Neural cell (in vitro differentiated cells): ENCODE results near the gene DPP9. TPM values are rescaled to one million over a fixed set of nuclear protein-coding genes. Genes with fewer than 3 reads are reported as not detected.
"Not testable (repeated sequence)": the region's sequence is repeated elsewhere in the genome, so short reads cannot be mapped to it uniquely, and the experiment has no call there.

Source experiments
- H2AFZ ChIP-seq: fragments of 200-600, 300-800 bp; sonication (generic), shearing (Covaris generic); 2 replicates; pipeline ENCODE4 v1.6.0; 2014; ENCODE audit warnings: low read depth, mild to moderate bottlenecking, antibody characterized with exemption, low read length, moderate library complexity
- H3F3A ChIP-seq: fragments of 200-600 bp; shearing (Covaris generic); 2 replicates; pipeline ENCODE4 v1.6.1; 2016; ENCODE audit warnings: mild to moderate bottlenecking, moderate library complexity, mixed read lengths, antibody characterized with exemption, low read length; ENCODE audit not compliant: insufficient read depth, poor library complexity, severe bottlenecking
- H3K27ac ChIP-seq: fragments of 200-600, 300-800 bp; sonication (generic), shearing (Covaris generic); 2 replicates; pipeline ENCODE4 v1.5.1; 2014; ENCODE audit warnings: mild to moderate bottlenecking, low read length, moderate library complexity
- H3K27me3 ChIP-seq: fragments of 300-800, 200-600 bp; sonication (generic), shearing (Covaris generic); 2 replicates; pipeline ENCODE4 v1.6.0; 2014; ENCODE audit warnings: mild to moderate bottlenecking, low read depth, low read length, moderate library complexity; ENCODE audit not compliant: insufficient read depth
- H3K36me3 ChIP-seq: fragments of 300-800, 200-600 bp; sonication (generic), shearing (Covaris generic); 2 replicates; pipeline ENCODE4 v1.5.1; 2014; ENCODE audit warnings: mild to moderate bottlenecking, antibody characterized with exemption, low read length, moderate library complexity; ENCODE audit not compliant: insufficient read depth
- H3K4me2 ChIP-seq: fragments of 300-800, 200-600 bp; sonication (generic), shearing (Covaris generic); 2 replicates; pipeline ENCODE4 v1.6.0; 2014; ENCODE audit warnings: mild to moderate bottlenecking, low read length
- H3K4me3 ChIP-seq: fragments of 300-800, 200-600 bp; sonication (generic), shearing (Covaris generic); 2 replicates; pipeline ENCODE4 v1.5.1; 2014; ENCODE audit warnings: mild to moderate bottlenecking, low read length, moderate library complexity
- H3K79me2 ChIP-seq: fragments of 200-600 bp; shearing (Covaris generic); replicated peaks from 2 replicates; pipeline ENCODE4 v1.6.0; 2014; ENCODE audit warnings: mild to moderate bottlenecking, low read length, moderate library complexity; ENCODE audit not compliant: insufficient read depth
- H3K9ac ChIP-seq: fragments of 300-800, 200-600 bp; sonication (generic), shearing (Covaris generic); 2 replicates; pipeline ENCODE4 v1.6.1; 2016; ENCODE audit warnings: mild to moderate bottlenecking, low read length, mixed read lengths
- H3K9me2 ChIP-seq: fragments of 200-600 bp; shearing (Covaris generic); 2 replicates; pipeline ENCODE4 v1.6.1; 2016; ENCODE audit warnings: mild to moderate bottlenecking, low read length, mixed read lengths; ENCODE audit not compliant: insufficient read depth
- H3K9me3 ChIP-seq: fragments of 200-600, 300-800 bp; sonication (generic), shearing (Covaris generic); 2 replicates; pipeline ENCODE4 v1.6.1; 2016; ENCODE audit warnings: mild to moderate bottlenecking, mixed run types, low read length, moderate library complexity, mixed read lengths
- H4K20me1 ChIP-seq: fragments of 200-600 bp; shearing (Covaris generic); 2 replicates; pipeline ENCODE4 v1.6.1; 2016; ENCODE audit warnings: mild to moderate bottlenecking, mixed run types; ENCODE audit not compliant: insufficient read depth
- CTCF ChIP-seq: fragments of 450-650 bp; IDR thresholded peaks from 2 replicates; pipeline ENCODE4 v1.5.1; 2014; ENCODE audit warnings: antibody characterized with exemption, mild to moderate bottlenecking, moderate library complexity; ENCODE audit not compliant: poor library complexity, severe bottlenecking
- EP300 ChIP-seq: fragments of 450-650 bp; conservative IDR thresholded peaks from 2 replicates; pipeline ENCODE4 v1.6.1; 2014; ENCODE audit warnings: antibody characterized with exemption, mild to moderate bottlenecking, moderate library complexity; ENCODE audit not compliant: poor library complexity, severe bottlenecking
- EZH2 ChIP-seq: fragments of 200-600, 300-800 bp; shearing (Covaris generic), sonication (generic); IDR thresholded peaks from 2 replicates; pipeline ENCODE4 v1.6.1; 2014; ENCODE audit warnings: antibody characterized with exemption, low read length, borderline replicate concordance, mild to moderate bottlenecking; ENCODE audit not compliant: insufficient read depth, poor library complexity, severe bottlenecking
- MXI1 ChIP-seq: fragments of 450-650 bp; conservative IDR thresholded peaks from 2 replicates; pipeline ENCODE4 v1.6.1; 2014; ENCODE audit warnings: antibody characterized with exemption, mild to moderate bottlenecking; ENCODE audit not compliant: poor library complexity, severe bottlenecking
- POLR2AphosphoS5 ChIP-seq: IDR thresholded peaks from 2 replicates; pipeline ENCODE4 v1.6.1; 2012
- RAD21 ChIP-seq: fragments of 450-650 bp; conservative IDR thresholded peaks from 2 replicates; pipeline ENCODE4 v1.6.1; 2014; ENCODE audit warnings: antibody characterized with exemption, mild to moderate bottlenecking, moderate library complexity
- REST ChIP-seq: IDR thresholded peaks from 2 replicates; pipeline ENCODE4 v1.6.1; 2012; ENCODE audit warnings: borderline replicate concordance
- SMC3 ChIP-seq: fragments of 450-650 bp; conservative IDR thresholded peaks from 2 replicates; pipeline ENCODE4 v1.6.1; 2014; ENCODE audit warnings: antibody characterized with exemption, mild to moderate bottlenecking, moderate library complexity; ENCODE audit not compliant: poor library complexity
- TAF1 ChIP-seq: IDR thresholded peaks from 2 replicates; pipeline ENCODE4 v1.6.1; 2012; ENCODE audit warnings: low read depth
- polyA plus RNA-seq: library from polyadenylated mRNA; depleted of rRNA; stranded (reverse); fragments of >200 nt; gene quantifications from 2 replicates; pipeline ENCODE4 v1.2.3, GENCODE V29; 2014

DPP9 gene
- polyA plus RNA-seq, 1 donor from 2014 or later = 11.7 TPM

- H4K20me1 ChIP-seq = no peaks in the 10 kb centered on the region
- H3K9me3 ChIP-seq = no peaks in the 10 kb centered on the region
- no peaks in the 10 kb centered on the region for H3K27me3 ChIP-seq
- no peak overlapping the region for H3K4me2 ChIP-seq
- H3K79me2 ChIP-seq = no peaks in the 10 kb centered on the region
- no peaks in the 10 kb centered on the region for H3F3A ChIP-seq
- H3K36me3 ChIP-seq = no peaks in the 10 kb centered on the region
- H3K27ac ChIP-seq = no peak overlapping the region
- H2AFZ ChIP-seq = no peak overlapping the region
- no peak for TF ChIP-seq EZH2
- no peak for TF ChIP-seq SMC3
- TF ChIP-seq RAD21 = no peak
- TF ChIP-seq MXI1 = no peak
- no peak for TF ChIP-seq POLR2AphosphoS5
- TF ChIP-seq EP300 = no peak
- TF ChIP-seq REST = no peak
- no peak for TF ChIP-seq CTCF
- no peak for TF ChIP-seq TAF1
- no peak overlapping the region for H3K4me3 ChIP-seq
- no peaks in the 10 kb centered on the region for H3K9me2 ChIP-seq
- no peak overlapping the region for H3K9ac ChIP-seq
Measured at GRCh38 chr19:4745986-4746385, 22.3 kb upstream of the DPP9 start.

GRCh38 chr19:4745175-4745574 lies 21.5 kb upstream of the DPP9 start:
- not testable (repeated sequence) for H3K9me3 ChIP-seq, H3K9me2 ChIP-seq, H4K20me1 ChIP-seq, H3K79me2 ChIP-seq, H3K27me3 ChIP-seq, H3K36me3 ChIP-seq, H3K4me3 ChIP-seq, H3F3A ChIP-seq, H2AFZ ChIP-seq, H3K4me2 ChIP-seq
- H3K27ac ChIP-seq = peak overlapping the region; percentile 68
- H3K9ac ChIP-seq = peak overlapping the region; percentile 21
